GM21825 (cell line): Measurements from ENCODE around the gene PRR35.

ENCODE experiments used
- ATAC-seq: cut with Tn5 transposase; IDR thresholded peaks from one replicate; pipeline ENCODE4 v1.9.1; 2021; ENCODE audit warnings: mild to moderate bottlenecking, moderate library complexity; ENCODE audit not compliant: unreplicated experiment

PRR35 gene

GRCh38 chr16:527015-527903 is 32.9 kb upstream of the PRR35 start, which contains the start of gene CAPN15:
Gene CAPN15, plus strand, starts transcription at chr16:527712. Its CDS starts 19,127 bp downstream, at chr16:546839.
- peak; percentile 59 for ATAC-seq

- ATAC-seq, result peak; percentile 1
Measured at GRCh38 chr16:528111-529011, 31.8 kb upstream of the PRR35 start.

- no peak for ATAC-seq
Measured at GRCh38 chr16:529012-529575, 31.1 kb upstream of the PRR35 start.

- no peak for ATAC-seq
Measured at GRCh38 chr16:530111-530817, 29.9 kb upstream of the PRR35 start.

- ATAC-seq, result no peak
Measured at GRCh38 chr16:531494-532125, 28.6 kb upstream of the PRR35 start.

GRCh38 chr16:533391-534123 is 26.6 kb upstream of the PRR35 start:
- no peak for ATAC-seq

GRCh38 chr16:534135-534534 is 26.1 kb upstream of the PRR35 start:
- no peak for ATAC-seq

GRCh38 chr16:534856-535445 is 25.2 kb upstream of the PRR35 start:
- ATAC-seq, result no peak

- no peak for ATAC-seq
Measured at GRCh38 chr16:535446-536405, 24.5 kb upstream of the PRR35 start.

GRCh38 chr16:536746-537145 is 23.4 kb upstream of the PRR35 start:
- ATAC-seq, result no peak

- ATAC-seq, result no peak
Measured at GRCh38 chr16:537415-538335, 22.5 kb upstream of the PRR35 start.

GRCh38 chr16:539901-540530 is 20.2 kb upstream of the PRR35 start:
- no peak for ATAC-seq

GRCh38 chr16:540645-541340 is 19.4 kb upstream of the PRR35 start:
- no peak for ATAC-seq

GRCh38 chr16:543301-544164 is 16.7 kb upstream of the PRR35 start:
- ATAC-seq, result no peak

- no peak for ATAC-seq
Measured at GRCh38 chr16:544517-544916, 15.7 kb upstream of the PRR35 start.
